ENCODE measurements around the gene BPI.
"Not testable (repeated sequence)": the region's sequence is repeated elsewhere in the genome, so short reads cannot be mapped to it uniquely, and the experiment has no call there.

The BPI gene

DNA sequence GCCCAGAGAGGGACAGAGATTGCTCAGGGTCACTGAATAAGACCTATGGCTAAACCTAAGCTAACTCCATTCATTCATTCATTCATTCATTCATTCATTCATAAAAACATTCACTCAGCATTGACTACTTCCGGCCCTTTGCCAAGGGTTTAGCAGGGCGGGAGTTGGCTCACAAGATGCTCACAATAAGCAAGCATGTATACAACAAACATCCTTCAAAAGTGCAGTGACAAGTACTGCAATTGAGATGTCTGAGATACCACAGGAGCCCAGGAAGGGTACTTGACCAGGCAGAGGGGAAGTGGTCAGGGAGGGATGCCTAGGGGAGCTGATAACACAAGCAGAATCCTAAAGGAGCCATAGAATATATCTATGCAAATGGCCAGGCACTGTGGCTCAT, 25.2 kb upstream of the BPI start:
- DNase-seq = no peak

DNA sequence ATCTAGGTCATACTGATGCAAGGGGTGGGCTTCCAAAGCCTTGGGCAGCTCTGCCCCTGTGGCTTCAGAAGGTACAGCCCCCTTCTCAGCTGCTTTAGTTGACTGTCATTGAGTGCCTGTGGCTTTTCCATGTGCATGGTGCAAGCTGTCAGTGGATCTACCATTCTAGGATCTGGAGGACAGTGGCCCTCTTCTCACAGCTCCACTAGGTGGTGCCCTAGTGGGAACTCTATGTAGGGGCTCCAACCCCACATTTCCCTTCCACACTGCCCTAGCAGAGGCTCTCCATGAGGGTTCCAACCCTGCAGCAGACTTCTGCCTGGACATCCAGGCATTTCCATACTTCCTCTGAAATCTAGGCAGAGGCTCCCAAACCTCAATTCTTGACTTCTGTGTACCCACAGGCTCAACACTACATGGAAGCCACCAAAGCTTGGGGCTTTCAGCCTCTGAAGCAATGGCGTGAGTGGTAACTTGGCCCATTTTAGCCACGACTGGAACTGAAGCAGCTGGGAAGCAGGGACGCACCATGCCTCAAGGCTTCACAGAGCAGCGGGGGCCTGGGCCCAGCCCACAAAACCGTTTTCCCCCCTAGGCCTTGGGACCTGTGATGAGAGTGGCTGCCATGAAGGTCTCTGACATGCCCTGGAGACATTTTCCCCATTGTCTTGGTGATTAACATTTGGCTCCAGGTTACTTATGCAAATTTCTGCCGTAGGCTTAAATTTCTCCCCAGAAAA, 22.6 kb upstream of the BPI start:
- not testable (repeated sequence) for DNase-seq

DNA sequence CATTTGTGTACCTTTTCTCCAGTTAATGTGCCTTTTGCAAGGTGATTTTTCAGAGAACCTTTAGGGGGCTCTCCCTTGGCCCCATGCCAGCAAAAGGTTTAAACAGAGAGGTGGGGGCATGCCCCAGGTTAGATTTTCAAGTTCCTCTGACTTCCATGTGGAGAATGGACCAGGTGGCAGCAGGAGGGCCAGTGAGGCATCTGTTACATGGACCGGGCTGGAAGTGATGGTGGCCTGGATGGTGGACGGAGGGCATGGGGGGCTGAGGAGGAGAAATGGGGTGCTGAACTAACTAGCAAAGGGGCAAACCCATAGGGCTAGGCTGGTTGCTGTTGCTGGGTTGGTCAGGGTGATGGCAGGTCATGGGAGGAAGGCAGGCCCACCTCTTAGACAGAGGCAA, 20.7 kb upstream of the BPI start:
- DNase-seq = no peak

DNA sequence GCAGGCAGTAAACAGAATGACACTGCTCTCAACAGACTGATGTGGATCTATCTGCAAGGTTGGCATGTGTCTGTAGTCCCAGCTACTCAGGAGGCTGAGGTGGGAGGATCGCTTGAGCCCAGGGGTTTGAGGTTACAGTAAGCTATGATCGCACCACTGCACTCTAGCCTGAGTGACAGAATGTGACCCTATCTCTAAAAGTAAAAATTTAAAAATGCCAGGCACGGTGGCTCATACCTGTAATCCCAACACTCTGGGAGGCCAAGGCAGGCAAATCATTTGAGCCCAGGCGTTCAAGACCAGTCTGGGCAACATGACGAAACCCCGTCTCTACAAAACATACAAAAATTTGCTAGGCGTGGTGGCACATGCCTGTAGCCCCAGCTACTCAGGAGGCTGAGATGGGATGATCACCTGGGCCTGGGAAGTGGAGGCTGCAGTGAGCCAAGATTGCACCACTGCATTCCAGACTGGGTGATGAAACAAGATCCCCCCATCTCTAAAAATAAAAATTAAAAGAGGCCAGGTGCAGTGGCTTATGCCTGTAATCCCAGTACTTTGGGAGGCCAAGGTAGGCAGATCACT, 19.8 kb upstream of the BPI start:
- DNase-seq = not testable (repeated sequence)

DNA sequence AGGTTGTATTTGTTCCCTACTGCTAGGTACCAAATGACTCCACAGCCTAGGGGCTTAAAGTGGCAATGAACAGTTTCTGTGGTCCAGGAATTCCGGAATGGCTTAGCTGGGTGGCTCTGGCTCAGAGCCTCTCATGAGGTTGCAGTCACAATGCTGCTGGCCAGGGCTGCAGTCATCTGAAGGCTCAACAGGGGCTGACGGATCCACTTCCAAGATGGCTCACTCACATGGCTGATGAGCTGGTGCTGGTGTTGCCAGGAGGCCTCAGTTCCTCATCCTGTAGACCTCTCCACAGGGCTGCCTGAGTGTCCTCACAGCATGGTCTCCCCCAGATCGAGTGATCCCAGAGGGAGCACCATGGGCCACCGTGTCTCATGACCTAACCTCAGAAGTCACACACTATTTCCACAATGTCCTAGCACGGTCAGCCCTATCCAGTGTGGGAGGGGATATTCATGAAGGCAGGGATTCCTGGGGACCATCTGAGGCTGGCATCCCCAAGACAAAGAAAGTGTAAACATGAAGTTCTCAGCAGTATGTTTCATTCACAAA, 19.0 kb upstream of the BPI start:
- no peak for DNase-seq

DNA sequence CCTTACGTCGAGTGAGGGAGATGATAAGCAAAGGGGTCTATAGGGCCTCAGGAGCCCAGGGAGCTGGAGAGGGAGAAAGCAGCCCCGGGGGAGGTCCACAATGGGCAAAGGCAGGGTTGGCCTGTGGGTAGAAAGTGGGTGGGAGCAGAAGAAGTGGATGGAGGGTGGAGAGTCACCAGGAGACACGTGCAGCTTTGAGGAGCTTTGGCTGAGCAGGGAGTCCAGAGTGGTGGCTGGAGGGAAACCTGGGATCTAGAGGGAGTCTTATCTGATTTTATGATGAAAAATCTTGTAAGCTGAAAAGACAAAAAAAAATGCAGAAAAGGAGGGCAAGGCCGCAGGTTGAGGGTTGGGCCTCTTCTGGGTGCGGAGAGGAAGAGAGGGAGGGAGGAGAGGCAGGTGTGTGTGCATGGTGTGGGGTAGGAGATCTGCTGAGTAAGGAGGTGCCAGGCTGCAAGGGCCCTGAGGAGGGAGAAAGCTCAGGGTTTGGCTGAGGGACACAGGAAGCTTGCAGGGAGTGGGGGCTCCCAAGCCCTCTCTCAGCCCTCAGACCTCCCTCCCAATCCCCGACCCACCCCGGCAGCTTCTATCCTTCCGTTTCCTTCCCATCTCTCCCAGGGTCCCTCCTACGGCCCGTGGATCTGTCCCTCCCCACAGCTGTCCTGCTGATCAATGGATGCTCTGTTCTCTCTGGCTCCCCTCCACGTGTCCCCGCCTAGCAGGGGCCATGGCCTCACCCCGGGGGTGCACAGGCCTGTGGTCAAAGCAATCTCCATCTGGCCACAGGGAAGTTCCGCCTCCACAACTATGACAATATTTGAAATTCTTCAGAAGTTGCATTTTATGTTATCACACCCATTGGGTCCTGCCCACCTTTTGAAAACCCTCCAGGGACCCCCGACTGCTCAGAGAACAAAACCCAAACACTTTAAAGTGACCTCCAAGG, 17.1 kb upstream of the BPI start:
- no peak for DNase-seq

DNA sequence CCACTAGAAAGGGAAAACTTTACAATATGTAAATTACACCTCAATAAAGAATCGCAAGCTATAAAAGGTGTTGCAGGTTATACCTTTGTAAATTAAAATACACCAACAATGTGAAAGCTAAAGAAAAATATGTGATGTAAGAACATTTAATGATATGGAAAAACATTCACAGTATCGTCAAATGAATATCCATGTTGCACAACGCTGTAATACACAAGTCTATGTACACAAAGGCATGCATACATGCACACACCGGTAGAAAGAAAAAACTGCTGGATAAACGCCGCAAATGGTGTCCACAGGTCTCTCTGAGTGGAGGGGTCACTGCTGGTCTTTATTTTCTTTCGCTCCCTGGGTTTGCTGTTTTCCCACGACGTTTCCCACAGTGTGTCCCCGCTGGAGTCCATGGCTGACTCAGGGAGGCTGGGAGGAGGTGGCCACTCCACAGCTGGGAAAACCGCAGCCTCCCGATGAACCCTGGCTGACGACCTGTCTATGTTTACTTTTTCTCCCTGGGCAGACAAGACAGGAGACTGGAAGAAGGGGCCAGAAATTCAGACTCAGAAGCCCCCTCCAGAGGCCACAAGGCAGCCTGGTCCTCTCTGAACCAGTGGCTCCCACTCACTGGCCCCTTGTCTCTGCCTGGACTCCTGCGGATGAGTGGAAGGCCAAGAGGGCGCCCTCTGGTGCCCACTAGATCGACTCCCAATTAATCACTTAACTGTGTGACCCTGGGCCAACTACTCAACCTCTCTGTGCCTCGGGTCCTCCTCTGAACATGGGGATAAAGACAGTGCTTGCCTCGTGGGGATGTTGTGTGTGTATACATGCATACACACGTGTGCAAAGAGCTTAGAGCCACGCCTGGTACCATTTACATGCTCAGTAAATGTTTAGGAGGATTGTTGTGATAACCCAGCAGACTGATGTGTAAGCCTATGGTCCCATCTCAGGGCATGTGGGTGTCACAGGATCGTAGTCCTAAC, 12.8 kb upstream of the BPI start:
- DNase-seq = no peak

DNA sequence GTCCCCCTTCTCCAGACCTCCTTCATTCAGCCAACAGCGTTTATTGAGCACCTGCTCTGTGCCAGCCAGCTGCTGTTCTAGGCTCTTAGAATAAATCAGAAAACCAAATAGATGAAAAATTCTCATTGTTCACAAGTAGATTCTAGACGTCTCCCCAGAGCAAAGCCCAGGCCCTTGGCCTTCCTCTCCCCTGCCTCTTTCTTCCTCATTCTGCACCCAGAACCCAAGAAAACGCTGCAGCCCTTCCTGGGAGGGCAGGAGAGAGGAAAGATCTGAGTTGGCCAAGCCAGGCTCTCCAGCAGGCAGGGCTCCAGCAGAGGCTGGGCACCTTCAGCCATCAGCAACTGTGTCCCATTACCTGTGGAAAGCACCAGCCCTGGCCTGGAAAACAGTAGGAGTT, 12.0 kb upstream of the BPI start:
- no peak for DNase-seq

DNA sequence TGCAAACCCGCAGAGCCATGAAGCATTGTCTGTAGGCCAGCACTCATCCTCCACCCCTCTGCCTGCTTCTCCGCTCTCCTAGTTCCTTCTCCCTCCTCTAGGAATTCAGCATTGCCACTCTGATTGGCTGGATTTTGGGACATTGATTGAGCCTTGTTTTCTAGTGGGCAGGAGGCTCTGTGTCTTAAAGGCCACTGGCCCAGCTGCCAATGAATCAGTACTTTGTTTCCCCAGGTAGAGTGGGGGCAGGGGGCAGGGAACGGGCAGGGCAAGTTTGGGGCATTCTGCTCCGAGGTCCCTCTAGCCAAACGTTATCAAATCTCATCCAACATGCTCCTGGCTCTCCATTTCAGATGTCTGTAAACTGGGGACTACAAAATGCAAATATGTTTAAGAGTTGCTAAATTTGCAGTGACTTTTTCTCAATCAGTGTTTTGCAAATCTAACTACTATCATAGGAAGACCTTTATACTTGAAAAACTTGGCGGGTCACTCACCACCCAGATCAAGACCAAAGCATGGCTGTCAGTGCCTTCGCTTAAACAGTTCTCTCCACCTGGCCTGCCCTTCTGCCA, 10.4 kb upstream of the BPI start:
- no peak for DNase-seq

DNA sequence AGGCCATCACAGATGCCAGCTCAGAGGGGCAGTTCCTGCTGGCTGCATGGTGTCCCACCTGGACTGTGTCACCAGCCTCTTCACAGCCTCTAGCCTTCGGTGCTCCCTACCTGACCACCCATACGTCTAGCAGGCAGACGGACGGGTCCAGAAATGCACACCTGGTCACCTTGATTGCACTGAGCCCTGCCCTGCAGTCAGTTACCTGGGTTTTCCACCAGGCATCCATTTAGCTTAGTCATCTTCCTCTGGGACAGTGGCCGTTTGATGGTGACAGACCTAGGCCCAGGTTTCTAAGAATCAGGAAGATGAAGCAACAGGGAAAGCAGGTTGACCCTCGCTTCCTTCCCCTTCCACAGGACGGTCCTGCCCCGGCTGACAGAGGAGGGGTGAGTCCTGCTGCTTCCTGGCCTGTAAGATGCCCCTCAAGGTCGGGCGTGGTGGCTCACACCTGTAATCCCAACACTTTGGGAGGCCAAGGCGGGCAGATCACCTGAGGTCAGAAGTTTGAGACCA, 9.8 kb upstream of the BPI start:
- DNase-seq = no peak

DNA sequence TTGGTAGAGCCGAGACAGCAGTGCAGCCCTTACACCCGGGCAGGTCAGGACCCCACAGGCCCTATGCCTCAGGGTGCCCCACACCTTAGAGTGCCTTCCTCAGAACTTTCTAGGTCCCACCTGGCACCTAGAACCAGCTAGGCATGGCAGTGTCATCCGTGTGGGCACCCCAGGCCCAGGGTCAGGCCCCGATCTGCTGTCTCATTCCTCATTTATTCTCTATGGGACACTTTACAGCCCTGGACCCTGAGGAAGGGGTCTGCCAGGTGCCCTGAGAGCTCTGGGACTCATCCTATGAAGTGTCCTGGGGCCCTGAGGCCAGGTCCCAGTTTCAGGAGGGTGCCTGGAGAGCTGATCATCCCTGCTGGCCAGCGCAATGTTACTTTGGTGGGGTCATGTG, 8.1 kb upstream of the BPI start:
- no peak for DNase-seq

DNA sequence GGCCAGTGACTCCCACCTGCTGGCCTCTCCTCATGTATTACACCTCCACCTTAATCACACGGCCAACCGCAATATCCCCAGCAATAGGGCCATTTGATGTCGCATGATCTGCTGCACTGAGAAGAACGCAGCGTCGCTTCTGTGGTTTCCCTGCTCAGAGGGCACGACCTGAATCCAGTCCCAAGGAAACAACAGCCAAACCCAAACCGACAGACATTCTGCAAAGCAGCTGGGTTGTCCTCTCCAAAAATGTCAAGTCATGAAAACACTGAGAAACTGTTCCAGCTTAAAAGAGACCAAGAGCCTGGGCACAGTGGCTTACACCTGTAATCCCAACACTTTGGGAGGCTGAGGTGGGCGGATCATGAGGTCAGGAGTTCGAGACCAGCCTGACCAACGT, 7.5 kb upstream of the BPI start:
- no peak for DNase-seq

DNA sequence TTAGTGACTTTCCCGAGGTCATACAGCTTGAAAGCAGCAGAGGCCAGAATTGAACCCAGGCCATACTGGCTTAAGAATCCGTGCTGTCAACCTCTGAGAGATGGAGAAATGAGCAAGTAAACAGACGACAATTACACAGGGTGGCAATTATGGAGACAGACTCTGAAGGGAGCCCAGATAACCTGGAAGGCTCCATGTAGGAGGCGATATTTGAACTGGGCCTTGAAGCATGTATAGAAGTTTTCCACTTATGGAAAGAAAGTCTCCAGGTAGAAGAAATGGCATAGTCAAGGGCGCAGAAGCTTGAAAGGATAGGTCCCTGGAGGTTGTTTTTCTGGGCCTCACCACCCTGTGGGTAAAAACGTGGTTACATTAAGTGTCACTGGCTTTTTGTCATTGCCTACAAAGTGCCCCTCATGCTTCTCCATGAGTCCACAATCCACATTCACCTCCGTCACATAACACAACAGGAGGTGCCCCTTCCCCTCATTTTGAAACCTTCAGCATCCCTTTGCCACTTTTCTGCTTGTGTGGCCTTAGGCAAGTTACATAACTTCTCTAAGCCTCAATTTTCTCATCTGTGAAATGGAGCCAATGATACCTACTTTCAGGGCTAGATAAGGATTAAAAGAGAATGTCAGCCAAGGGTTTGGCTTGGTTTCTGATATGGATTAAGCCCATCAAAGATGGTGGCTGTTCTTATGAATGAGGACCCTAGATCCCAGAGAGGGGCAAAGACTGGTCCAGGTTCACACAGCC, 5.9 kb upstream of the BPI start:
- DNase-seq = no peak

DNA sequence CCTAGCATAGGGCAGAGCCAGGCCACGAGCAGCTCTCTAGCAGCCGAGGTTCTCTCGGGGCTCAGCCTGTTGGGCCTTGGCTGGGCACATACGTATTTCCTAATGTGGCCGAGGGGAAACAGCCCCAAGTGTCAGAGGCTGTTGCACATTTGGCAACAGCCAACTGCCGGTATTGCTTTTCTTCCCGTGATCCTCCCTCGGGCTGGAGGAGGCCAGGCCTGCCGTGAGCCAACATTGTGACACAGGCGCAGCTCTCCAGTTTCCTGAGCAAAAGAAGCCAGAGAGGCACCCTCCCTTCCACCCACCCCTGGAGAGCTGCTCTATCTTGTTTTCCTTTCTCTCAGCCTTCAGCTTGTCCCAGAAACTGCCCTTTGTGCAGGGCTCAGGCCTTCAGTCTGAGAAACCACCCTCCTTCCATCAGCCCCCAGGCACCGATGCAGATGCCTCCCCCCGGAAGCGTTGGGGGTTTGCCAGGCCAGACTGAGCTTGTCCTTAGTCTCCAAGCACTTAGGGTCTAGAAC, 5.1 kb upstream of the BPI start:
- DNase-seq = no peak

DNA sequence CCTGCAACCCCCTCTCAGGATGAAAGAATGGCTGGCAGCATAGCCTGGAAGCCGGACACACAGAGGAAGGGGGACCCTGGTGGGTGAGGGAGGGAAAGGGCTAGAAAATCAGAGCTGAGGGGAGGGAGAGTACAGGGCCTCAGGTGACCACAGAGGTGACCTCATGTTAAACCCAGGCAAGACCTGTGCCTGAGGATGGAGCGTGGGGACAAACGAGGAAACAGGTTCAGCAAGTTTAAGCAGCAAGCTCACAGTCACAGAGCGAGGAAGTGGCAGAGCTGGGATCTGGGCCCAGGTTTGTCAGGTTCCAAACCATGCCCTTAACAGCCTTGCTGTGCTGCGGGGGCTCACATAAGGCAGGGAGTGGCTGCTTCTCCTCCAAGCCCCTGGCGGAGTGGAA, 4.0 kb upstream of the BPI start:
- no peak for DNase-seq

DNA sequence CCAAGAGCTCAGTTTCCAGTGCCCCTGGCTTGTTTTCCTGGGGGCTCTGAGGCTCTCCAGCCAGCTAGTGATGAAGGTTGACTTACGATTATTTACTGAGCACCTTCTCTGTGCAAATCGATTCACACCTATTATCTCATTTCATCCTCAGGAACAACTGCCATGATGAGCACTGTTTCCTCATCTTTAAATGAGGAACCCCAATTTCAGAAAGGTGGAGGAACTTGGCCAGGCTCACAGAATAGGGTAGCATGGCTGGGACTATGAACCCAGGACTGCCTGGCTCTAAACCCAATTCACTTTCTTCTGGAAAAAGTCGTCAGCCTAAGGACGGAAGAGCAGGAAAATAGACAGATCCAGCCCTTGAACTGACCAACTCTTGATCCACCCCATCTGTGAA, 3.5 kb upstream of the BPI start:
- no peak for DNase-seq

DNA sequence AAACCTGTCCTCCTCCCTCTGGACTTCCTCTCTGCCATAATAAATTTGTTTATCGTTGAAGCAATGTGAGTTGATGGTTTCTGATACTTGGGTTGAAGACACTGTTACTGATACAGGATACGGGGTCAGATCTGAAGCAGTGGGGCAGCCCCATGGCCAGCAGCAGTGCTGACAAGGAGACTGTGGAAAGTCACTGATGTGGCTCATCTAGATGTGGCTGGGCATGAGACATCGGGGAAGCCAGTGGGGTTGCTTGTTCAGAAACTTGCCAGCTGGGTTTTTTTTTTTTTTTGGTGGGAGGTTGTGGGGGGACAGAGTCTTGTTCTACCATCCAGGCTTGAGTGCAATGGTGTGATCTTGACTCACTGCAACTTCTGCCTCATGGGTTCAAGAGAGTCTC, 2.6 kb upstream of the BPI start:
- no peak for DNase-seq

DNA sequence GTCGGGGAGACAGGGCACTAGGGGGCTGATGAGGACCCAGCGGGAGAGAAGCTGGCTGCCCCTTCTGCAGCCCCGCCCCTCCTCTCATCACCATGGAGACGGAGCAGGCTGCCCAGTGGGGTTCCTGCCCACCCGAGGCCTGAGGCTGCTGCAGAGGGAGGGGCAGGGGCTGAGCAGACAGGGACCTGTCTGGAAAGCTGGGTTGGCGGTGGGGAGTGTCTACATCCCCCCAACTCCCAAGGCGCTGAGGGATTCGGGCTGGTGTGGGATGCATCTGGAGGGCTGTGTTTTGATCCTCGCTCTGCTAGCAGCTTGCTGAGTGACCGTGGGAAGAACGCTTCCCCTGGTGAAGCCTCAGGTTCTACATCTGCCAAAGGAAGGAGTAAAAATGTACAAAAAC, 1.2 kb upstream of the BPI start:
- DNase-seq = no peak

DNA sequence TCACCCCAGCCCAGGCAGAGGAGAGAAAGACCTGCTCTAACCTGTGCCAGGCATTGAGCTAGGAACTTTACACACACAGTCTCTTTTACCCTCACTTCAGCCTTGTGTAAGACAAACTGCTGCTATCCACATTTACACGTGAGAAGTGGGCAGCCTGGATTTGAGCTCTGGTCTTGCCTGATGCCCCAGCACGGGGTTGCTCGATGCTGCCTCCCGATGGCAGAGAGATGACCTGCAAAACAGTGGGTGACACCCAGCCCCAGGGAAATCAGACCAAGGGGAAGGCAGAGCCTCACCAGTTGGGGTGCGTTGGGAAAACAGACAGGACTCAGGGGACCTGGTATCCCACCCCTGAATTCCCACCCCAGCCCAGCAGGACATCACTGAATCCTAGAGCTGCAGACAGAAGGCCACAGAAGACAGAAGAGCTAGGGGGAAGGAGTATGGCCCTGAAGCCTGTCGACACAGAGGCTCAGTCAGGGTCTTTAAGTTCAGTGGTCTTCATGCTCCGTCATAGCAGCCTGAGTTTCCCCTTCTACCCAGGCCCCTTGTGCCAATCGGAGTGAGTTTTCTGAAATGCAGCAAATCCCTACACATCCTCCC, 990 bp downstream of the BPI start:
- no peak for DNase-seq

DNA sequence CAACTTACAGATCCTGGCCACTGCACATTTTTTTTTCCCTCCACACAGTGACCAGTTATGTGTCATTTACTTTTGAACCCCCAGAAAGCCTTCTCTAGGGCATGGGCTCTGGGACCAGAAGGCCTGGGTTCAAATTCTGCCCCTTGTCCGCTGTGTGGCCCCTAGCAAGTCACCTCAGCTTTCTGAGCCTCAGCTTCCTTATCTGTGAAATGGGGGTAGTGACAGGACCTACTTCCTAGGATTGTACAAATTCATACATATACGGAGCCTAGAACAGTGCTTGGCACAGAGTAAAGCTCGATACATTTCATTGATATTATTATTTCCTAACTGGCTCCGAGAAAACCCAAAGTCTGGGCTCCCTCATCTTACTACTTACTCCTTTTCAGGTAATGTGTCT, 1.6 kb downstream of the BPI start:
- no peak for DNase-seq

Data from effector CD4-positive, alpha-beta T cell (primary cell).